ENCODE measurements around the gene GABRA4. TPM values are rescaled to one million over a fixed set of nuclear protein-coding genes. Genes with fewer than 3 reads are reported as not detected.

GABRA4 gene
- total RNA-seq, 1 experiment from 2014 or later = not detected

DNA sequence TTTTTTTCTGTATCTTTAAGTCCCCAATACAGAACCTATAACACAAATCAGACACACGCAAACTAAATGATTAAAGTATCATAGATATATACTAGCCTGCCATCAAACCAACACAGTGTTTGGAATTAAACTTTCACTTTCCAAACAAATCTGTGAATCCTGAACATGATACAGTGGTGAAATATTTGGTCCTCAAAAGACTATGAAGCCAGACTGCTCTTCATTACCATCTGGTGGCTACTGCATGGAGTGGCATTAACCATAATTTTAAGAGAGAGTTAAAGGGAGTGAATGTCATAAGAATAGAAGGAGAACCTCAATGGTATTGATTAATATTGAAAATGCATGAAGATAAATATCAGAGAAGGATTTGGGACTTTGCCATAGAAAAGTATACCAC, 9.2 kb upstream of the GABRA4 start:
- DNase-seq = no peak

GRCh38 chr4:47000406-47000805, 7.0 kb upstream of the GABRA4 start:
- no peak for DNase-seq
- no peaks in the 10 kb centered on the region for H3K36me3 Mint-ChIP-seq (ENCODE audit: insufficient read depth, unreplicated experiment)
- intact Hi-C loops (cut with micrococcal nuclease; ENCODE audit: unreplicated experiment) = no loop called here
- no peaks in the 10 kb centered on the region for H3K27me3 Mint-ChIP-seq (ENCODE audit: unreplicated experiment)
- H3K4me1 Mint-ChIP-seq (ENCODE audit: low read depth, unreplicated experiment) = no peaks in the 10 kb centered on the region
- no peak overlapping the region for H3K27ac Mint-ChIP-seq (ENCODE audit: unreplicated experiment)
- no peaks in the 10 kb centered on the region for H3K9me3 Mint-ChIP-seq (ENCODE audit: low read depth, unreplicated experiment)
- no TSS peak for BruUV-seq (replicated peaks)
- TF ChIP-seq CTCF (IDR thresholded peaks at IDR 0.05; ENCODE audit: unreplicated experiment) = no peak
- no peak overlapping the region for H3K4me3 Mint-ChIP-seq (ENCODE audit: low read depth, unreplicated experiment)
- CTCF ChIA-PET = no interaction called here

More for the DNA sequence above, 9.2 kb upstream of the GABRA4 start:
- TF ChIP-seq CTCF (IDR thresholded peaks at IDR 0.05; ENCODE audit: unreplicated experiment) = no peak
- CTCF ChIA-PET = no interaction called here
- Mint-ChIP-seq H3K4me1 (ENCODE audit: low read depth, unreplicated experiment) (no peaks in the 10 kb centered on the region), H3K36me3 (ENCODE audit: insufficient read depth, unreplicated experiment) (no peaks in the 10 kb centered on the region), H3K4me3 (ENCODE audit: low read depth, unreplicated experiment) (no peak overlapping the region), H3K27me3 (ENCODE audit: unreplicated experiment) (no peaks in the 10 kb centered on the region), H3K27ac (ENCODE audit: unreplicated experiment) (no peak overlapping the region), H3K9me3 (ENCODE audit: low read depth, unreplicated experiment) (no peaks in the 10 kb centered on the region)
- intact Hi-C loops (cut with micrococcal nuclease; ENCODE audit: unreplicated experiment) = no loop called here
- no TSS peak for BruUV-seq (replicated peaks)

- no peaks in the 10 kb centered on the region for H3K36me3 Mint-ChIP-seq (ENCODE audit: insufficient read depth, unreplicated experiment)
These were observed 6.2 kb upstream of the GABRA4 start for GRCh38 chr4:46999566-46999965.

DNA sequence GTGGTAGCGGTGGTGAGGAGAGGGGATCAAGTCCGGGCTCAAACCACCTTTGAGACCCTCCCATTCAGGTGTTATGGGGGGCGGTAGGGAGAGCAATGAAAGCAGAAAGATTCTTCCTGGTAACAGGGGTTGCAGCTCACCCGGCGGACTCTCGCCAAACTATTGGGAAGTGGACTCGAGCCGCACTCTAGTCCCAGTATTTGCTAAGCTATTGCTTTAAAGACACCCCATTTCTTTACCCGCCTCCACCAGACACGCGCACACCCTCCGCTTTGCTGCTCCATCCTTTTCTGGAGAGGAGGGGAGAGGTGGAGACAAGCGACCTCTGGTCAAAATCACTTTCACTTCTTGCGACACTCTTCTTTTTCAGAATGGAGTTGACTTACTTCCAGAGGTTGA, 625 bp upstream of the GABRA4 start:
- BruUV-seq (replicated peaks) = no TSS peak
- no peaks in the 10 kb centered on the region for H3K4me1 Mint-ChIP-seq (ENCODE audit: low read depth, unreplicated experiment)
- CTCF ChIA-PET = interaction anchor here (0.7 kb wide), 1 partner anchor 126 kb away, joined by 3 read pairs; no protein-coding TSS in a partner anchor
- no peak for DNase-seq
- no peak for TF ChIP-seq CTCF (IDR thresholded peaks at IDR 0.05; ENCODE audit: unreplicated experiment)
- no peaks in the 10 kb centered on the region for H3K9me3 Mint-ChIP-seq (ENCODE audit: low read depth, unreplicated experiment)
- intact Hi-C loops (cut with micrococcal nuclease; ENCODE audit: unreplicated experiment) = no loop called here
- H3K36me3 Mint-ChIP-seq (ENCODE audit: insufficient read depth, unreplicated experiment) = no peaks in the 10 kb centered on the region
- H3K27ac Mint-ChIP-seq (ENCODE audit: unreplicated experiment) = no peak overlapping the region
- H3K27me3 Mint-ChIP-seq (ENCODE audit: unreplicated experiment) = peaks cover 21% of the 10 kb centered on the region
- no peak overlapping the region for H3K4me3 Mint-ChIP-seq (ENCODE audit: low read depth, unreplicated experiment)

More at GRCh38 chr4:46999566-46999965, 6.2 kb upstream of the GABRA4 start:
- CTCF ChIA-PET = no interaction called here
- Mint-ChIP-seq H3K4me3 (ENCODE audit: low read depth, unreplicated experiment) (no peak overlapping the region), H3K9me3 (ENCODE audit: low read depth, unreplicated experiment) (no peaks in the 10 kb centered on the region), H3K27ac (ENCODE audit: unreplicated experiment) (no peak overlapping the region), H3K4me1 (ENCODE audit: low read depth, unreplicated experiment) (no peaks in the 10 kb centered on the region), H3K27me3 (ENCODE audit: unreplicated experiment) (peaks cover 3% of the 10 kb centered on the region)
- no peak for TF ChIP-seq CTCF (IDR thresholded peaks at IDR 0.05; ENCODE audit: unreplicated experiment)
- intact Hi-C loops (cut with micrococcal nuclease; ENCODE audit: unreplicated experiment) = no loop called here
- no TSS peak for BruUV-seq (replicated peaks)
- no peak for DNase-seq
